ENCODE measurements around the gene S1PR4. TPM values are rescaled to one million over a fixed set of nuclear protein-coding genes. Genes with fewer than 3 reads are reported as not detected.
"Not testable (repeated sequence)": the region's sequence is repeated elsewhere in the genome, so short reads cannot be mapped to it uniquely, and the experiment has no call there.

Gene S1PR4
- polyA plus RNA-seq, 3 donors from 2014 or later, result 238 to 344 (median 258) TPM

DNA sequence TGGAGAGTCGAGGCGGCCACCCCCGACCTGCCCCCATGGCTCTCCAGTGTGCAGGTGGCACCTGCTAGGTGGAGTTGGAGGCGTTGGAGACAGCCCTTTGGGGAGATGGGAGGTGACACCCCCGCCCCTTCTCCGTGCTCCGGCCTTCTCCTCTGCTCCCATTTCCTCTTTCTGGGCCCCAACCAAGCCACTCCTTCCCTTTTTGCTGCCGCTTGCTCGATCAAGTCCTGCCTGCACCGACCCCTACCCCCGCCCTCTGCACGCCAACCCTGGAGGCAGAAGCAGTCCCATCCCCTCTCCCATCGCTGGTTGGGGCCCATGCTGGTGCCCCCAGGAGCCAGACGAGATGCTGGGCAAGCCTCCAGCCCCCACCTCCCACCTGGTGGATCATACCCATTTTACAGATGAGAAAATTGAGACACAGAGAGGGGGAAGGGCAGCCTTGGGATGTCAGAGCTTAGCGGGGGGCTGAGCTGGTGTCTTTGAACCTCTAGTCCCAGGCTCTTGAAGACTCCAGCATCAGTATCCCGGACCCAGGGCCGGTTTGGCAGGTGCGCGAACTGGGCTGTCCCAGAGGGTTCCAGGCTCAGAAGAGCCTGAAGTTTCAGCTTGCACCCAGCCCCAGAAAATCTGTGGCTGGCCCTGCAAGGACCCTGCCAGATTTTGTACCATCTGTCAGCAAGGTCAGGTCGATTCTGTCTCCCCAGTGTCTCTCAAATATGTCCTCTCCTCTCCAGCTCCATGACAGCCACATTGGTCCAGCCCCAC is 32.5 kb upstream of the S1PR4 start:
- H3K36me3 Mint-ChIP-seq, result no peaks in the 10 kb centered on the region
- H3K27me3 Mint-ChIP-seq (ENCODE audit: low read depth in 3 of 3), result peaks cover 2 to 3% (median 2%) of the 10 kb centered on the region in 3 donors
- H3K27ac Mint-ChIP-seq, result no peak overlapping the region
- H3K4me3 Mint-ChIP-seq, result no peak overlapping the region
- H3K4me1 Mint-ChIP-seq, result peaks cover 0 to 7% of the 10 kb centered on the region in 2 donors
- DNase-seq, result no peak
- peaks cover 0 to 2% (median 0%) of the 10 kb centered on the region in 6 donors for H3K9me3 Mint-ChIP-seq

DNA sequence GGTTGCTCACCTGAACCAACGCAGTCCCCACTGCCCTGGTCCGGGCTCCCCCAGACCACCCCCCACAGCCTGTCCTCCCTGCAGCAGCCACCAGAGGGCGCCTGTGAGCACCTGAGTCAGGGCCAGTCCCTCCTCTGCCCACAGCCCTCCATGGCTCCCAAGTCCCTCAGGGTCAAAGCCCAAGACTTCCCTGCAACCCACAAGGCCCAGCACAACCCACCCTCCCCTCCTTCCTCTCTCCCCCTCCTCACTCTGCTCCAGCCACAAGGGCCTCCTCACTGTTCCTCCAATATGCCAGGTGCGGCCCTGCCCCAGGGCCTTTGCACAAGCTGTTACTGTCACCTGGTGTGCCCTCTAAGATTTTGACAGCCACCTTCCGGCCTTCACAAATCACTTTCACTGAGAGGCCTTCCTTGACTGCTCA is 31.9 kb upstream of the S1PR4 start:
- no peaks in the 10 kb centered on the region for H3K36me3 Mint-ChIP-seq
- peaks cover 0 to 7% of the 10 kb centered on the region in 2 donors for H3K4me1 Mint-ChIP-seq
- H3K27ac Mint-ChIP-seq, result no peak overlapping the region
- no peak overlapping the region for H3K4me3 Mint-ChIP-seq
- peaks cover 0 to 2% (median 0%) of the 10 kb centered on the region in 6 donors for H3K9me3 Mint-ChIP-seq
- peak; percentile 51 to 61 (median 52) for DNase-seq
- peaks cover 2 to 3% (median 2%) of the 10 kb centered on the region in 3 donors for H3K27me3 Mint-ChIP-seq (ENCODE audit: low read depth in 3 of 3)

DNA sequence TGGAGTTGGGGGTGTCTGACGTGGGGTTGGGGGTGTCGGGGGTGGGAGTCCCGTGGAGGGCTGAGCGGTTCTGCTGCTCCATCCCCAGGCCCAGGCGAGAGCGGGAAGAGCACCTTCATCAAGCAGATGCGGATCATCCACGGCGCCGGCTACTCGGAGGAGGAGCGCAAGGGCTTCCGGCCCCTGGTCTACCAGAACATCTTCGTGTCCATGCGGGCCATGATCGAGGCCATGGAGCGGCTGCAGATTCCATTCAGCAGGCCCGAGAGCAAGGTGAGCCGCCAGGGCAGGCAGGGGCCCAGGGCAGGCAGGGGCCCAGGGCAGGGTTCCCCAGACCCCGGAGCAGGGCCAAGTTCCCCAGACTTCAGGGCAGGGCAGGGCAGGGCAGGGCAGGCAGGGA is 30.1 kb upstream of the S1PR4 start:
- H3K9me3 Mint-ChIP-seq, result no peaks in the 10 kb centered on the region
- no peaks in the 10 kb centered on the region for H3K4me1 Mint-ChIP-seq
- peaks cover 2 to 3% (median 2%) of the 10 kb centered on the region in 3 donors for H3K27me3 Mint-ChIP-seq (ENCODE audit: low read depth in 3 of 3)
- H3K36me3 Mint-ChIP-seq, result no peaks in the 10 kb centered on the region
- H3K4me3 Mint-ChIP-seq, result no peak overlapping the region
- H3K27ac Mint-ChIP-seq, result no peak overlapping the region
- no peak for DNase-seq

- H3K4me3 Mint-ChIP-seq, result no peak overlapping the region
- no peak for DNase-seq
- peaks cover 2 to 3% (median 2%) of the 10 kb centered on the region in 3 donors for H3K27me3 Mint-ChIP-seq (ENCODE audit: low read depth in 3 of 3)
- H3K27ac Mint-ChIP-seq, result peak overlapping the region in 1 of 6 donors; percentile 69
- no peaks in the 10 kb centered on the region for H3K9me3 Mint-ChIP-seq
- H3K4me1 Mint-ChIP-seq, result no peaks in the 10 kb centered on the region
- no peaks in the 10 kb centered on the region for H3K36me3 Mint-ChIP-seq
Observed at GRCh38 chr19:3149089-3149488, 29.5 kb upstream of the S1PR4 start.

- H3K27ac Mint-ChIP-seq, result peak overlapping the region in 1 of 6 donors; percentile 69
Observed at GRCh38 chr19:3149526-3150505, 28.8 kb upstream of the S1PR4 start.

GRCh38 chr19:3150739-3151329 is 27.7 kb upstream of the S1PR4 start:
- no peak for DNase-seq
- Mint-ChIP-seq H3K9me3 (no peaks in the 10 kb centered on the region), H3K27ac (no peak overlapping the region), H3K4me1 (peaks cover 0 to under 1% of the 10 kb centered on the region in 2 donors), H3K27me3 (ENCODE audit: low read depth in 3 of 3) (peaks cover 2 to 3% (median 2%) of the 10 kb centered on the region in 3 donors), H3K4me3 (no peak overlapping the region), H3K36me3 (no peaks in the 10 kb centered on the region)

More at GRCh38 chr19:3149526-3150505, 28.8 kb upstream of the S1PR4 start:
- no peak overlapping the region for H3K4me3 Mint-ChIP-seq
- H3K36me3 Mint-ChIP-seq, result no peaks in the 10 kb centered on the region
- H3K27me3 Mint-ChIP-seq (ENCODE audit: low read depth in 3 of 3), result peaks cover 2 to 3% (median 2%) of the 10 kb centered on the region in 3 donors
- no peaks in the 10 kb centered on the region for H3K9me3 Mint-ChIP-seq
- no peaks in the 10 kb centered on the region for H3K4me1 Mint-ChIP-seq
- DNase-seq, result no peak

GRCh38 chr19:3151563-3152418 is 26.8 kb upstream of the S1PR4 start:
- no peaks in the 10 kb centered on the region for H3K9me3 Mint-ChIP-seq
- H3K4me3 Mint-ChIP-seq, result no peak overlapping the region
- H3K4me1 Mint-ChIP-seq, result peaks cover 0 to 5% of the 10 kb centered on the region in 2 donors
- DNase-seq, result no peak
- peaks cover 0 to 3% (median 2%) of the 10 kb centered on the region in 3 donors for H3K27me3 Mint-ChIP-seq (ENCODE audit: low read depth in 3 of 3)
- H3K27ac Mint-ChIP-seq, result no peak overlapping the region
- H3K36me3 Mint-ChIP-seq, result no peaks in the 10 kb centered on the region

GRCh38 chr19:3152419-3152780 is 26.2 kb upstream of the S1PR4 start:
- DNase-seq, result no peak
- peaks cover 0 to 3% (median 2%) of the 10 kb centered on the region in 3 donors for H3K27me3 Mint-ChIP-seq (ENCODE audit: low read depth in 3 of 3)
- peaks cover 0 to 5% of the 10 kb centered on the region in 2 donors for H3K4me1 Mint-ChIP-seq
- no peaks in the 10 kb centered on the region for H3K36me3 Mint-ChIP-seq
- no peaks in the 10 kb centered on the region for H3K9me3 Mint-ChIP-seq
- H3K4me3 Mint-ChIP-seq, result no peak overlapping the region
- no peak overlapping the region for H3K27ac Mint-ChIP-seq

GRCh38 chr19:3153286-3154230 is 25.0 kb upstream of the S1PR4 start:
- peaks cover 0 to 4% (median 1%) of the 10 kb centered on the region in 3 donors for H3K27me3 Mint-ChIP-seq (ENCODE audit: low read depth in 3 of 3)
- peaks cover 0 to 5% of the 10 kb centered on the region in 2 donors for H3K4me1 Mint-ChIP-seq
- H3K4me3 Mint-ChIP-seq, result no peak overlapping the region
- no peaks in the 10 kb centered on the region for H3K9me3 Mint-ChIP-seq
- no peak for DNase-seq
- H3K27ac Mint-ChIP-seq, result no peak overlapping the region
- no peaks in the 10 kb centered on the region for H3K36me3 Mint-ChIP-seq

DNA sequence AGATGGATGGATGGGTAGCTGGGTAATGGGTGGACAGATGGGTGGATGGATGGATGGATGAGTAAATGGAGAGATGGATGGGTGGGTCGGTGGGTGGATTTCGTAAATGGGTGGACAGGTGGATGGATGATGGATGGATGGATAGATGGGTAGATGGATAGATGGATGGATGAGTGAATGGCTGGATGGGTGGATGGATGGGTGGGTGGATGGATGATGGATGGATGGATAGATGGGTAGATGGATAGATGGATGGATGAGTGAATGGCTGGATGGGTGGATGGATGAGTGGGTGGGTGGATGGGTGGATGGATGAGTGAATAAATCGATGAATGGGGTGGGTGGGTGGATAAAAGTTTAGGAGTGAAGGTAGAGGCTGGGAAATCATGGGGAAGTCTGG is 24.1 kb upstream of the S1PR4 start:
- DNase-seq; H3K36me3 Mint-ChIP-seq; H3K4me1 Mint-ChIP-seq; H3K9me3 Mint-ChIP-seq; H3K4me3 Mint-ChIP-seq; H3K27me3 Mint-ChIP-seq (ENCODE audit: low read depth in 3 of 3): not testable (repeated sequence)
- peak overlapping the region in 1 of 6 donors; percentile 55 for H3K27ac Mint-ChIP-seq

GRCh38 chr19:3154957-3155736 is 23.4 kb upstream of the S1PR4 start:
- peaks cover 0 to 5% of the 10 kb centered on the region in 2 donors for H3K4me1 Mint-ChIP-seq
- peak overlapping the region in 3 of 6 donors; percentile 8 to 71 (median 55) for H3K27ac Mint-ChIP-seq
- peaks cover 0 to 4% (median 1%) of the 10 kb centered on the region in 3 donors for H3K27me3 Mint-ChIP-seq (ENCODE audit: low read depth in 3 of 3)
- H3K36me3 Mint-ChIP-seq, result no peaks in the 10 kb centered on the region
- H3K9me3 Mint-ChIP-seq, result no peaks in the 10 kb centered on the region
- DNase-seq, result peak; percentile 28 to 49 (median 32)
- H3K4me3 Mint-ChIP-seq, result peak overlapping the region in 3 of 5 donors; percentile 5 to 49 (median 49)

Measured in immature natural killer cell (primary cell).